Right lobe of liver (tissue), 4 donors: ENCODE data around the gene ZNF580.

Experiments
- CTCF ChIP-seq, 4 donors: fragments of 200-600 bp in 3 of 4; fragments of 450-650 bp in 1 of 4; IDR thresholded peaks; one replicate each; pipeline versions ENCODE4 v1.5.1 to v1.8.0; 2016 to 2022; ENCODE audit warnings: antibody characterized with exemption in 4 of 4, mild to moderate bottlenecking in 2 of 4
- POLR2A ChIP-seq: fragments of 450-650 bp; IDR thresholded peaks from one replicate; pipeline ENCODE4 v1.6.1; 2017; ENCODE audit warnings: antibody characterized with exemption, mild to moderate bottlenecking
- donor health status: DM: no; HTN: no; CAD: no.
- donor health status: DM: no; HTN: no; CAD: no.
- donor health status: DM: no; HTN: yes; CAD: no.

DNA sequence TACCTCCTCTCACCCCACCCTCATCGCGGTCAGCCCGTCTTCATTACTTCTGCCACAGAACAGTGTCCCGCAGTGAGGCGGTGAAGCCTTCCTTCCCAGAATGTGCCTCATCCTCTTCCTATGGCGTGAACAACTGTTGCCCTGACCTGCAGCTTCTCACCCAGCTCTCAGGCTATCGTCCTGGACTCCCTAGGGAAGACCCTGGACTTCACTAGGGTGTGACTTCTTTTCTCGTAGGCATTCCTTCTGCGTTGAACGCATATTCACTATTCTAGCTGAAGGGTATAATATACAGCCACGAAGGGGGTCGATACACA is 34.4 kb upstream of the ZNF580 start:
- TF ChIP-seq CTCF (IDR thresholded peaks at IDR 0.05), result no peak
- no peak for TF ChIP-seq POLR2A
